Kidney epithelial cell (primary cell): ENCODE measurements around the gene SAFB. TPM values are rescaled to one million over a fixed set of nuclear protein-coding genes. Genes with fewer than 3 reads are reported as not detected.

Source experiments
- DNase-seq: peaks from one replicate; pipeline ENCODE4 v3.0.0-alpha.2; 2010; ENCODE audit warnings: low read depth
- H3K27me3 ChIP-seq: 2 replicates; pipeline ENCODE4 v1.6.0; 2011; ENCODE audit warnings: low read length; ENCODE audit not compliant: control insufficient read depth, insufficient read depth
- H3K36me3 ChIP-seq: 2 replicates; pipeline ENCODE4 v1.5.1; 2011; ENCODE audit warnings: low read length; ENCODE audit not compliant: control insufficient read depth, insufficient read depth
- H3K4me3 ChIP-seq: 2 replicates; pipeline ENCODE4 v1.5.1; 2011; ENCODE audit warnings: low read depth, mild to moderate bottlenecking, control low read depth, low read length
- total RNA-seq: library from RNA; depleted of rRNA; stranded (reverse); fragments of >200 nt; gene quantifications from 2 replicates; pipeline ENCODE4 v1.2.3, GENCODE V29; 2015
- TF ChIP-seq, protein P1 (sequence below): IDR thresholded peaks from 2 replicates; pipeline ENCODE4 v1.5.1; 2011; ENCODE audit warnings: mild to moderate bottlenecking, moderate library complexity, low read length, control low read depth, inconsistent platforms; ENCODE audit not compliant: insufficient read depth, poor library complexity, severe bottlenecking

Gene SAFB
- total RNA-seq, 1 donor from 2014 or later, result 45.7 TPM

DNA sequence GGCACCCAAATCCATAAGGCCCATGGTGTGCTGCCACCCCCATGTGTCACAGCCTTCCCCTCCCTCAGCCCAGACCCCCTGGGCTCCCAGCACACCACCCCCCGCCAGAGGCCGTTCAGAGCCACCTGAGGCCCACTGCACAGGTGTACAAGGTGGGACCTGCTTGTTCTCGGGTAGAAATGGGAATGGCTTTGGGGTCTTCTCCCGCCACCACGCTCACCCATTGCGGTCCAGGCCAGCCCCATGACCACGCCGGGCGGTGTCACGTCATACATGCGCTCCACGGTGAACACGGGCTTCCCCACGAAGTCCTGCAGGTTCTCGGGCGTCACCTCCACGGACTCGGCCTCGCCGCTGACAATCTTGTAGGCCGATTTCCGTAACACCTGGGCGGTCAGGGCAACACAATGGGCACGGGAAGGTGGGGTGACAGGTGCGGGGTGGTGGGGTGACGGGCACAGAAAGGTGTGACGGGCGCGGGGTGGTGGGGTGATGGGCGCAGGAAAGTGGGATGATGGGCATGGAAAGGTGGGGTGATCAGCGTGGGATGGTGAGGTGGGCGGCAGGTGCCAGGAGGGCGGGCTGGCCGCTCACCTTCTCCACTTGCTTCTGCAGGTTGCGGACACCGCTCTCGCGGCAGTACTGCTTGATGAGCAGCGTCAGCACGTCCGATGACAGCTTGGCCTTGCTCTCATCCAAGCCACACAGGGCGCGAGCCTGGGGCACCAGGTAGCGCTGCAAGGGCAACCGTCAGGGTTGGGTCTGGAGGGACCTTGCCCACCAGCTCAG lies 71.5 kb downstream of the SAFB start:
- TF ChIP-seq, protein P1, sequence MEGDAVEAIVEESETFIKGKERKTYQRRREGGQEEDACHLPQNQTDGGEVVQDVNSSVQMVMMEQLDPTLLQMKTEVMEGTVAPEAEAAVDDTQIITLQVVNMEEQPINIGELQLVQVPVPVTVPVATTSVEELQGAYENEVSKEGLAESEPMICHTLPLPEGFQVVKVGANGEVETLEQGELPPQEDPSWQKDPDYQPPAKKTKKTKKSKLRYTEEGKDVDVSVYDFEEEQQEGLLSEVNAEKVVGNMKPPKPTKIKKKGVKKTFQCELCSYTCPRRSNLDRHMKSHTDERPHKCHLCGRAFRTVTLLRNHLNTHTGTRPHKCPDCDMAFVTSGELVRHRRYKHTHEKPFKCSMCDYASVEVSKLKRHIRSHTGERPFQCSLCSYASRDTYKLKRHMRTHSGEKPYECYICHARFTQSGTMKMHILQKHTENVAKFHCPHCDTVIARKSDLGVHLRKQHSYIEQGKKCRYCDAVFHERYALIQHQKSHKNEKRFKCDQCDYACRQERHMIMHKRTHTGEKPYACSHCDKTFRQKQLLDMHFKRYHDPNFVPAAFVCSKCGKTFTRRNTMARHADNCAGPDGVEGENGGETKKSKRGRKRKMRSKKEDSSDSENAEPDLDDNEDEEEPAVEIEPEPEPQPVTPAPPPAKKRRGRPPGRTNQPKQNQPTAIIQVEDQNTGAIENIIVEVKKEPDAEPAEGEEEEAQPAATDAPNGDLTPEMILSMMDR, result no peak
- DNase-seq, result no peak
- no peak overlapping the region for H3K4me3 ChIP-seq
- H3K36me3 ChIP-seq, result peaks cover 4% of the 10 kb centered on the region
- H3K27me3 ChIP-seq, result no peaks in the 10 kb centered on the region

DNA sequence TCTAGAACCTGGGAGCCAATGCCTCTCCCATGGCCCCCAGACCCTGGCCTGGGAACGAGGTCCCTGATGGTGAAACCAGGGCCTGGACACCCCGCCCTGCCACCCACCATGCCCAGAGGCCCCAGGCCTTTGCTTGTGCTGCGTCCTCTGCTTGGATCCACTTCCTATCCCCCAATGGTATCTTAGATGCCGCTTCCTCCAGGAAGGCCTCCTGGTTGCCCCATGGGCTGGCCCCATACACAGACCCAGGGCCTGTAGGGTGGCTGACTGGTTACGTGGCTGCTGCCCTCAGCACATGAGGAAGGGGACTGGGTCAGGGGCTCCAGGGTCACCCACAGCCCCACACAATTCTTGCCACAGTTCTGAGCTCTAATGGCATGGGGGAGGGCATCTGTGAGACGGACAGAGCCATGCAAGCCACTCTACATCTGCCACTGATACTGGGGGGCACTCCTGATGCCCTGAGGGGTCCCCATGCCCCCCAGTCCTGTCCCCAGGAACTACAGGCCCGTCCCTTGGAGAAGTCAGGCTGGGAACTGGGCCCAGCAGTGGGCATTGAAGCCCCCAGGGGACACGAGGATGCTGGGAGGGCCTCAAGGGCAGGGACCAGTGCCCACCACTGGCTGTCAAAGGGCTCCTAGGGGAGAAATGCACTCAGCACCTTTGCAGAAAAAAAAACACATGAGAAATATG lies 72.2 kb downstream of the SAFB start:
- no peak overlapping the region for H3K4me3 ChIP-seq
- DNase-seq, result no peak
- TF ChIP-seq, protein P1, result no peak
- no peaks in the 10 kb centered on the region for H3K27me3 ChIP-seq
- H3K36me3 ChIP-seq, result peaks cover 4% of the 10 kb centered on the region

DNA sequence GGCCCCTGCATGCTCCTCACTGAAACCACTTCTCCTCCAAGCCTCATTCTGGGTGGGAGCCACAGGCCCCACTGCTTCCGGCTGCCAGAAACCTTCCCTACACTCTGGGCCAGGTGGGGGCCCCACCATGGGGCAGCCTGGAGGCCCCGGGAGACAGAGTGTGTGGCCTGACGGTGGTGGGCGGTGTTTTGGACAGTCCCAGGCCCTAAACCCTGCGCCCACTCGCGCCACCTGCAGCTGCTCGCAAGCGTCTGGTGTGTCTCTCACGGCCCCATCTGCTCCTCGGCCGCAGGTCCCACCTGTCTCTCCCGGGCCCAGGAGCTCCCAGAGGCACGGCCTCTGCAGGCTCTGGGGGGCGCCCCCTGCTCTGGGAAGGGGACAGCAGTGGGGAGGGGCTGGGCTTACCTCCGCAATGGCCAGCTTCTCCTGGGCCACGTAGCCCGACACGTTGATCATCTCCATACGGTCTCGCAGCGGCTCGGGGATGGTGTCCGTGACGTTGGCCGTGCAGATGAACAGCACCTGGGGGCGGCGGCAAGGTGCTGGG lies 72.8 kb downstream of the SAFB start:
- TF ChIP-seq, protein P1, result no peak
- H3K36me3 ChIP-seq, result peaks cover 5% of the 10 kb centered on the region
- DNase-seq, result no peak
- no peak overlapping the region for H3K4me3 ChIP-seq
- H3K27me3 ChIP-seq, result no peaks in the 10 kb centered on the region

DNA sequence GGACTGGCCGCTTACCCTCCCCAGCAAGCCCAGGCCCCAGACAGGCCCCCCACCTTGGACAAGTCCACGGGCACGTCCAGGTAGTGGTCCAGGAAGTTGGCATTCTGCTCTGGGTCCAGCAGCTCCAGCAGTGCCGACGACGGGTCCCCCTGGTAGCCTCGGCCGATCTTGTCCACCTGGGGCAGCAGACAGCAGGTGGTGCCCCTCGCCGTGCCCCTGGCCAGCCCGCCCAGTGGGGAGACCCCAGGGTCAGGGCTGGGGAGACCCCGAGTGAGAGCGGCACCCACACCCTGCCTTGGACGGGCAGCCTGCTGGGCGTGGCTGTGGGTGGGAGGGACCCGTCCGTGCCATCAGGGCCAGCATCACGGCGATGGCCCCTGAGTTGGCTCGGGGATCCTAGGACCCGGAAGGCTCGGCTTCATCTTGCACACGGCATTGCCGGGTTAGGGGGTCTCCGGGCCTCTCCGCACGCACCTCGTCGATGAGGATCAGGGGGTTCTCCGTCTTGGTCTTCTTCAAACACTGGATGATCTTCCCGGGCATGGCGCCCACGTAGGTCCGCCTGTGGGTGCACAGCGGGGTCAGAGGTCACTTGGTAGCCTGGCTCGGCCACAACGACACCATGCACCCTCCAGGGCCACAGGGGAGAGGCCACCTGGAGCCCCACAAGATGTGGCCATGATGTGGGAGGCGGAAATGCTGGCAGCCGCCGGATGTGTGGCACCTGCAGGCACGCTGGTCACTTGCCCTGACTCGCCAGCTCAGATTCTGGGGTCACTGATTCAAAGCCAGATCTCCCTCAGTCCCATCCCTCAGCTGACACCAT lies 73.5 kb downstream of the SAFB start:
- peaks cover 6% of the 10 kb centered on the region for H3K36me3 ChIP-seq
- H3K4me3 ChIP-seq, result no peak overlapping the region
- TF ChIP-seq, protein P1, result no peak

DNA sequence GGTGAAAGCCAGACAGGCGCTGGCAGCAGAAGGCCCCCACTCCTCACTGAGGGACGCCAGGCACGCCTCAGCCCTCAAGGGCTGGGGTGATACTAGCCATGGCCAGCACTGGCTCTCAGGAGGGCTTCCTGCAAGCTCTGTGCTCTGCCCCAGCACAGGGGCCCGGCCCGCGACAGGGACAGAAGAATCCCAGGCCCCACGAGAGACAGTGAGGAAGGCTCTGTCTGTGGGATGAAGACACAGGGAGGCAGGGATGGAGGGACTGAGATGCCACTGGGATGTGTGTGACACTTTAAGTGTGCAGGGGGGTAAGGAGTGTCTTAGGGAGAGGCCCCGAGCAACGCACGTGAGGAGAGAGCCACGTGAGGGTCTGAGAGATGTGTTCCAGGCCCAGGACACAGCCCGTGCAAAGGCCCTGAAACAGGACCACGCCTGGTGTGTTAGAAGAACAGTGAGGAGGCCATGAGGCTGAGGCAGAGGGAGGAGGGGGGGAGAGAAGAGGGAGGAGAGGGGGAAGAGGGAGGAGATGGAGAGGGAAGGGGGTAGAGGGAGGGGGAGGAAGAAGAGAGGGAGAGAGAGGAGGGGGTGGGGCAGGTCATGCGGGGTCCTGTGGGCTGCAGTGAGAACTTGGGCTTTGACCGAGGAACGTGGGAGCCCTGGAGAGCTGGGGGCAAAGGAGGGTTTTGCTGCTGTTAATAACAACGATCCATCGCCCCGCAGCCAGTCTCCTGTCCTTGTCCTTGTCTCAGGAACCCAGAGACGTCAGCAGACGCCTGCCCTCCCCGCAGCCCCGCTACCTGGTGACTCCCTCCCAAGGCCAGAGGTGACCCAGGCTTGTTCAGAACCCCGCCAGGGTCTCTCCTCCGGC lies 74.4 kb downstream of the SAFB start:
- peaks cover 6% of the 10 kb centered on the region for H3K36me3 ChIP-seq
- TF ChIP-seq, protein P1, result no peak
- no peak for DNase-seq
- H3K27me3 ChIP-seq, result no peaks in the 10 kb centered on the region
- no peak overlapping the region for H3K4me3 ChIP-seq

More for the DNA sequence above, 73.5 kb downstream of the SAFB start:
- no peak for DNase-seq
- H3K27me3 ChIP-seq, result no peaks in the 10 kb centered on the region
